Spleen (tissue), 11 donors: ENCODE measurements around the gene ATOH8. TPM values are rescaled to one million over a fixed set of nuclear protein-coding genes. Genes with fewer than 3 reads are reported as not detected.

ENCODE experiments used
- DNase-seq: peaks from one replicate; pipeline ENCODE4 v3.0.0-alpha.2; 2020
- H3K27ac ChIP-seq, 8 donors: fragments of 200-600 bp; sonication (generic) in 7 of 8; 1 replicate in 4 of 8; 2 replicates in 4 of 8; pipeline versions ENCODE4 v1.5.0 to v1.8.0; 2016 to 2021; ENCODE audit warnings: inconsistent platforms in 4 of 8, mild to moderate bottlenecking in 4 of 8, moderate library complexity in 1 of 8
- H3K27me3 ChIP-seq, 7 donors: fragments of 200-600 bp; sonication (generic) in 6 of 7; replicated peaks in 1 of 7; 1 replicate in 4 of 7; 2 replicates in 3 of 7; pipeline versions ENCODE4 v1.5.0 to v1.8.0; 2016 to 2021; ENCODE audit warnings: inconsistent platforms in 3 of 7, mild to moderate bottlenecking in 1 of 7
- H3K36me3 ChIP-seq, 6 donors: fragments of 200-600 bp; sonication (generic) in 5 of 6; 1 replicate in 4 of 6; 2 replicates in 2 of 6; pipeline versions ENCODE4 v1.5.0 to v1.8.0; 2016 to 2021; ENCODE audit warnings: inconsistent platforms in 2 of 6
- H3K4me1 ChIP-seq, 6 donors: fragments of 200-600 bp; sonication (generic) in 5 of 6; 1 replicate in 3 of 6; 2 replicates in 3 of 6; pipeline versions ENCODE4 v1.5.0 to v1.8.0; 2016 to 2021; ENCODE audit warnings: inconsistent platforms in 3 of 6
- H3K4me3 ChIP-seq, 8 donors: fragments of 200-600 bp; sonication (generic) in 7 of 8; 1 replicate in 4 of 8; 2 replicates in 4 of 8; pipeline versions ENCODE4 v1.5.0 to v1.8.0; 2016 to 2021; ENCODE audit warnings: inconsistent platforms in 4 of 8, mild to moderate bottlenecking in 4 of 8, moderate library complexity in 2 of 8
- H3K9me3 ChIP-seq, 8 donors: fragments of 200-600 bp; sonication (generic) in 7 of 8; 1 replicate in 4 of 8; 2 replicates in 4 of 8; pipeline versions ENCODE4 v1.5.0 to v1.8.0; 2016 to 2021; ENCODE audit warnings: inconsistent platforms in 4 of 8
- CTCF ChIP-seq, 11 experiments: fragments of 200-600 bp in 7 of 11; fragments of 450-650 bp in 4 of 11; sonication (generic) in 4 of 11; IDR thresholded peaks in 8 of 11; conservative IDR thresholded peaks in 3 of 11; 1 replicate in 7 of 11; 2 replicates in 4 of 11; pipeline versions ENCODE4 v1.4.0 to v1.8.0; 2016 to 2021; ENCODE audit warnings: antibody characterized with exemption in 11 of 11, inconsistent platforms in 4 of 11, mild to moderate bottlenecking in 1 of 11
- POLR2A ChIP-seq, 3 donors: fragments of 450-650 bp; IDR thresholded peaks; one replicate each; pipeline ENCODE4 v1.5.1; 2017; ENCODE audit warnings: antibody characterized with exemption in 3 of 3, mild to moderate bottlenecking in 1 of 3
- POLR2AphosphoS5 ChIP-seq, 3 donors: sonication (generic); formaldehyde crosslinking; IDR thresholded peaks; one replicate each; pipeline ENCODE4 v1.5.1; 2017; ENCODE audit warnings: antibody characterized with exemption in 3 of 3
- WGBS, 5 donors: extraction: QIAGEN DNeasy Blood & Tissue Kit in 3 of 5; methylation state at CpG; one replicate each; pipeline versions ENCODE4 v1.1.5 to v1.1.7; 2013 to 2018; 5-methylcytosine and 5-hydroxymethylcytosine counted together
- intact Hi-C: fragments of 100-400 bp; cut with DNase I; formaldehyde crosslinking; loops from one replicate; pipeline ENCODE4 v1.15.0; 2023; ENCODE audit warnings: low total_unique reads
- polyA plus RNA-seq, 3 donors: library from polyadenylated mRNA; stranded (reverse); fragments of 200-250 nt; gene quantifications; one replicate each; pipeline ENCODE4 v1.2.1, GENCODE V29; 2013
- total RNA-seq, 7 donors: library from RNA; depleted of rRNA in 3 of 7; stranded (reverse); fragments of >200 nt in 3 of 7; fragmentation: NEBNext Ultra II Directional in 4 of 7; extraction: Animal tissue kit (Norgen Biotek cat#: 25700) in 4 of 7; gene quantifications; one replicate each; pipeline versions ENCODE4 v1.1.0 to v1.2.1, GENCODE V29; 2016 to 2021
- donor health status: healthy with polysubstance abuse.
- donor health status: DM: no; HTN: no; CAD: no; lungs with moderate emphysema.
- donor health status: DM: no; HTN: no; CAD: no.
- donor health status: Bipolar disorder and iron deficiency.
- donor health status: healthy.
- donor health status: DM: no; HTN: no; CAD: no.
- donor health status: DM: yes; HTN: yes; CAD: no.

ATOH8 gene
- total and polyA plus RNA-seq, 10 donors, result 6.4 to 53.0 (median 17.4) TPM

GRCh38 chr2:85786444-85786843 lies 32.7 kb downstream of the ATOH8 start:
- 84 to 94% (median 89%) methylated on average over 6 to 7 of the region's 7 CpGs for WGBS, 5 donors
- Histone ChIP-seq H3K4me3 (no peak overlapping the region), H3K4me1 (peaks cover 0 to 55% (median 21%) of the 10 kb centered on the region in 6 donors), H3K27ac (no peak overlapping the region), H3K9me3 (no peaks in the 10 kb centered on the region), H3K27me3 (peaks cover 0 to 26% (median 0%) of the 10 kb centered on the region in 7 donors), H3K36me3 (peaks cover 0 to 21% (median 0%) of the 10 kb centered on the region in 6 donors)
- intact Hi-C loops, result no loop called here
- no peak for TF ChIP-seq POLR2A (IDR thresholded peaks at IDR 0.05)
- TF ChIP-seq POLR2AphosphoS5 (IDR thresholded peaks at IDR 0.05), result no peak
- TF ChIP-seq CTCF (IDR thresholded peaks at IDR 0.05 in 8 of 11, conservative IDR thresholded peaks at IDR 0.05 in 3 of 11), result no peak
- no peak for DNase-seq

GRCh38 chr2:85786865-85787264 lies 33.1 kb downstream of the ATOH8 start:
- TF ChIP-seq POLR2A (IDR thresholded peaks at IDR 0.05), result no peak
- no peak for TF ChIP-seq POLR2AphosphoS5 (IDR thresholded peaks at IDR 0.05)
- no peak for TF ChIP-seq CTCF (IDR thresholded peaks at IDR 0.05 in 8 of 11, conservative IDR thresholded peaks at IDR 0.05 in 3 of 11)
- H3K27me3 ChIP-seq, result peaks cover 0 to 26% (median 0%) of the 10 kb centered on the region in 7 donors
- 73 to 88% (median 82%) methylated on average over 8 to 14 of the region's 14 CpGs for WGBS, 5 donors

GRCh38 chr2:85787282-85787980 lies 33.6 kb downstream of the ATOH8 start:
- TF ChIP-seq POLR2AphosphoS5 (IDR thresholded peaks at IDR 0.05), result no peak
- TF ChIP-seq CTCF (IDR thresholded peaks at IDR 0.05 in 8 of 11, conservative IDR thresholded peaks at IDR 0.05 in 3 of 11), result no peak
- no peak for TF ChIP-seq POLR2A (IDR thresholded peaks at IDR 0.05)
- intact Hi-C loops, result no loop called here
- Histone ChIP-seq H3K27ac (peak overlapping the region in 1 of 8 donors; percentile 5), H3K36me3 (peaks cover 0 to 21% (median 0%) of the 10 kb centered on the region in 6 donors), H3K9me3 (no peaks in the 10 kb centered on the region), H3K27me3 (peaks cover 0 to 26% (median 0%) of the 10 kb centered on the region in 7 donors), H3K4me1 (peaks cover 0 to 65% (median 27%) of the 10 kb centered on the region in 6 donors), H3K4me3 (no peak overlapping the region)
- DNase-seq, result peak; percentile 57
- WGBS, 5 donors, result 79 to 85% (median 82%) methylated on average over 7 to 8 of the region's 8 CpGs

More at GRCh38 chr2:85786865-85787264, 33.1 kb downstream of the ATOH8 start:
- no peak overlapping the region for H3K4me3 ChIP-seq
- H3K9me3 ChIP-seq, result no peaks in the 10 kb centered on the region
- peaks cover 0 to 21% (median 0%) of the 10 kb centered on the region in 6 donors for H3K36me3 ChIP-seq
- H3K27ac ChIP-seq, result no peak overlapping the region
- intact Hi-C loops, result no loop called here
- no peak for DNase-seq
- peaks cover 0 to 59% (median 23%) of the 10 kb centered on the region in 6 donors for H3K4me1 ChIP-seq

GRCh38 chr2:85787981-85788340 lies 34.2 kb downstream of the ATOH8 start:
- Histone ChIP-seq H3K9me3 (no peaks in the 10 kb centered on the region), H3K36me3 (peaks cover 0 to 21% (median 0%) of the 10 kb centered on the region in 6 donors), H3K4me3 (no peak overlapping the region), H3K27me3 (peaks cover 0 to 26% (median 0%) of the 10 kb centered on the region in 7 donors), H3K27ac (peak overlapping the region in 1 of 8 donors; percentile 5), H3K4me1 (peaks cover 0 to 69% (median 29%) of the 10 kb centered on the region in 6 donors)
- intact Hi-C loops, result no loop called here
- DNase-seq, result peak; percentile 54
- TF ChIP-seq POLR2A (IDR thresholded peaks at IDR 0.05) (no peak), POLR2AphosphoS5 (IDR thresholded peaks at IDR 0.05) (no peak), CTCF (IDR thresholded peaks at IDR 0.05 in 8 of 11, conservative IDR thresholded peaks at IDR 0.05 in 3 of 11) (no peak)
- 86 to 94% (median 91%) methylated on average over 6 of the region's 6 CpGs for WGBS, 5 donors
